OCI-LY3 (cell line): Measurements from ENCODE around the gene RBM28.
"Not testable (repeated sequence)": the region's sequence is repeated elsewhere in the genome, so short reads cannot be mapped to it uniquely, and the experiment has no call there.

ENCODE experiments used
- H2AFZ ChIP-seq: fragments of 200-600, 300-600 bp; shearing (Covaris generic); 2 replicates; pipeline ENCODE4 v1.6.0; 2014; ENCODE audit warnings: antibody characterized with exemption, low read depth, low read length
- H3K27ac ChIP-seq: fragments of 200-600, 300-600 bp; sonication (generic); 2 replicates; pipeline ENCODE4 v1.5.1; 2014; ENCODE audit warnings: mild to moderate bottlenecking, low read length, moderate library complexity, mixed read lengths
- H3K27me3 ChIP-seq: fragments of 200-600, 300-600 bp; sonication (generic); 2 replicates; pipeline ENCODE4 v1.6.1; 2014; ENCODE audit warnings: low read depth, low read length, mixed read lengths
- H3K36me3 ChIP-seq: fragments of 200-600, 300-600 bp; sonication (generic); replicated peaks from 2 replicates; pipeline ENCODE3; 2014; ENCODE audit warnings: low read depth, low read length, mixed read lengths
- H3K4me1 ChIP-seq: fragments of 300-600, 200-600 bp; sonication (generic); 2 replicates; pipeline ENCODE4 v1.6.1; 2014; ENCODE audit warnings: low read length, mixed read lengths
- H3K4me2 ChIP-seq: fragments of 200-600, 300-600 bp; sonication (generic); 2 replicates; pipeline ENCODE4 v1.6.1; 2014; ENCODE audit warnings: low read length, mixed read lengths
- H3K4me3 ChIP-seq: fragments of 300-600, 200-600 bp; sonication (generic); 2 replicates; pipeline ENCODE4 v1.5.1; 2014; ENCODE audit warnings: antibody characterized with exemption, mild to moderate bottlenecking, low read length, moderate library complexity
- H3K79me2 ChIP-seq: fragments of 300-600, 200-600 bp; shearing (Covaris generic); 2 replicates; pipeline ENCODE4 v1.6.1; 2014; ENCODE audit warnings: mild to moderate bottlenecking, low read length, mixed read lengths
- H3K9ac ChIP-seq: fragments of 300-600, 200-600 bp; shearing (Covaris generic); 2 replicates; pipeline ENCODE4 v1.6.0; 2014; ENCODE audit warnings: mild to moderate bottlenecking, low read length, moderate library complexity
- H3K9me3 ChIP-seq: fragments of 200-600, 300-600 bp; shearing (Covaris generic); 2 replicates; pipeline ENCODE4 v1.6.1; 2014; ENCODE audit warnings: low read length, mixed read lengths; ENCODE audit not compliant: insufficient read depth
- H4K20me1 ChIP-seq: fragments of 200-600, 300-600 bp; sonication (generic); 2 replicates; pipeline ENCODE4 v1.6.1; 2016; ENCODE audit warnings: low read length, mixed read lengths; ENCODE audit not compliant: insufficient read depth
- CTCF ChIP-seq: fragments of 200-600, 300-600 bp; sonication (generic); IDR thresholded peaks from 2 replicates; pipeline ENCODE4 v1.5.1; 2014; ENCODE audit warnings: antibody characterized with exemption, low read length, low read depth
- EZH2phosphoT487 ChIP-seq: fragments of 200-600 bp; shearing (Covaris generic); IDR thresholded peaks from 2 replicates; pipeline ENCODE4 v1.6.1; 2018; ENCODE audit warnings: antibody characterized with exemption, mixed run types, low read depth

RBM28 gene

GRCh38 chr7:128287556-128287955 is 56.2 kb downstream of the RBM28 start:
- Histone ChIP-seq H3K27ac (no peak overlapping the region), H3K79me2 (no peaks in the 10 kb centered on the region), H3K9ac (no peak overlapping the region), H2AFZ (no peak overlapping the region), H3K4me1 (no peaks in the 10 kb centered on the region), H4K20me1 (no peaks in the 10 kb centered on the region), H3K4me3 (no peak overlapping the region), H3K4me2 (no peak overlapping the region), H3K27me3 (no peaks in the 10 kb centered on the region), H3K36me3 (no peaks in the 10 kb centered on the region), H3K9me3 (no peaks in the 10 kb centered on the region)
- TF ChIP-seq EZH2phosphoT487 (no peak), CTCF (no peak)

GRCh38 chr7:128284102-128284501 is 59.6 kb downstream of the RBM28 start:
- no peak overlapping the region for H2AFZ ChIP-seq
- no peaks in the 10 kb centered on the region for H3K36me3 ChIP-seq
- H3K9me3 ChIP-seq, result no peaks in the 10 kb centered on the region
- H3K79me2 ChIP-seq, result no peaks in the 10 kb centered on the region
- H4K20me1 ChIP-seq, result no peaks in the 10 kb centered on the region
- no peak overlapping the region for H3K4me3 ChIP-seq
- no peak overlapping the region for H3K4me2 ChIP-seq
- TF ChIP-seq EZH2phosphoT487, result no peak
- no peak for TF ChIP-seq CTCF
- no peak overlapping the region for H3K27ac ChIP-seq
- no peaks in the 10 kb centered on the region for H3K4me1 ChIP-seq
- no peaks in the 10 kb centered on the region for H3K27me3 ChIP-seq
- no peak overlapping the region for H3K9ac ChIP-seq

GRCh38 chr7:128281605-128282380 is 61.9 kb downstream of the RBM28 start:
- Histone ChIP-seq H3K36me3 (no peaks in the 10 kb centered on the region), H3K4me3 (no peak overlapping the region), H3K79me2 (no peaks in the 10 kb centered on the region), H3K9me3 (no peaks in the 10 kb centered on the region), H3K9ac (no peak overlapping the region), H3K27ac (no peak overlapping the region), H3K4me1 (no peaks in the 10 kb centered on the region), H2AFZ (no peak overlapping the region), H4K20me1 (no peaks in the 10 kb centered on the region), H3K4me2 (no peak overlapping the region), H3K27me3 (no peaks in the 10 kb centered on the region)
- TF ChIP-seq EZH2phosphoT487 (no peak), CTCF (no peak)

- not testable (repeated sequence) for H3K4me2 ChIP-seq, H2AFZ ChIP-seq, H3K4me3 ChIP-seq, H3K36me3 ChIP-seq, H3K27me3 ChIP-seq, H3K79me2 ChIP-seq, H4K20me1 ChIP-seq, H3K27ac ChIP-seq, H3K9me3 ChIP-seq, H3K9ac ChIP-seq, H3K4me1 ChIP-seq
Observed at GRCh38 chr7:128280451-128280850, 63.3 kb downstream of the RBM28 start.
